ENCODE measurements around the gene JAKMIP2.

JAKMIP2 gene

DNA sequence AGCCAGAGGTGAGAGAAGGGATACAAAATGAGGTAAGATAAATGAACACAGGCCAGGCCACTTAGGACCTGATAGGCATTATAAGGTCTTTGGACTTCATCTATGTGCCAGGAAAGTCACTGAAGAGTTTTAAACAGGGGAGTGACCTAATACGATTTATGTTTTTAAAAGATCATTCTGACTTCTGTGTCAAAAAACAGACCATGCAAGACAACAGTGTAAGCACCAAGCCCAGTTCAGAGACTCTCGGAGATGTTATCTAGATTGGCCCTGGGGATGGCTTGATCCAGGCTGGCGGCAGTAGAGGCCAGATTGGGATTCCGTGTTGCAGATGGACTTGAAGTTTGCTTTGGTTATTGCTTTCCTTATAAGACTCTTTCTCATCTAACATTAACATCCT, 229.6 kb downstream of the JAKMIP2 start:
- no peak for TF ChIP-seq TAF1 (IDR thresholded peaks at IDR 0.05; ENCODE audit: low read depth, low read length)
- no peak for TF ChIP-seq PAX5 (IDR thresholded peaks at IDR 0.05; ENCODE audit: insufficient read depth, low read length, severe bottlenecking)
- no peak for TF ChIP-seq POLR2AphosphoS5 (IDR thresholded peaks at IDR 0.05; ENCODE audit: low read depth, low read length)
- FAIRE-seq = no peak

DNA sequence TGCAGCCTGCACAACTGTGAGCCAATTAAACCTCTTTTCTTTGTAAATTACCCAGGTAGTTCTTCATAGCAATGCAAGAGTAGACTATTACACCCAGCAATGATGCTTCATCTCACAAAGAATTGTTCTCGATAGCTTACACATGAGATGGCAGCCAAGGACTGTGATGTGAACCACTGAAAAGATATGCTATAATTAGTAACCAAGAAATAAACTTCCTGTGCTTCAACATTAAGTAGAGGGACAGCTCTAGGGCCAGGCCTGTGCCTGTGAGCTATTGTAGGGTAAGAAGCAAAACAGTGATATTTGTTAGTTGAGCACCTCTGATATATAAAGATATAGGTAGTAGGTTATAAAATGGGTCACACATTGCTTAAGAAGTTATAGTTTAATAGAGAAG, 230.9 kb downstream of the JAKMIP2 start:
- DNase-seq (ENCODE audit: insufficient read length, low spot score) (no peak), FAIRE-seq (no peak)
- TF ChIP-seq SPI1 (IDR thresholded peaks at IDR 0.05; ENCODE audit: low read depth, low read length) = no peak
- TF ChIP-seq POLR2A (IDR thresholded peaks at IDR 0.05; ENCODE audit: low read depth, low read length) = no peak
- TF ChIP-seq POU2F2 (IDR thresholded peaks at IDR 0.05; ENCODE audit: low read depth, low read length) = no peak
- TF ChIP-seq PAX5 (IDR thresholded peaks at IDR 0.05; ENCODE audit: insufficient read depth, low read length, severe bottlenecking) = no peak
- no peak for TF ChIP-seq POLR2AphosphoS5 (IDR thresholded peaks at IDR 0.05; ENCODE audit: low read depth, low read length)
- TF ChIP-seq TAF1 (IDR thresholded peaks at IDR 0.05; ENCODE audit: low read depth, low read length) = no peak

More for the DNA sequence above, 229.6 kb downstream of the JAKMIP2 start:
- no peak for DNase-seq (ENCODE audit: insufficient read length, low spot score)

DNA sequence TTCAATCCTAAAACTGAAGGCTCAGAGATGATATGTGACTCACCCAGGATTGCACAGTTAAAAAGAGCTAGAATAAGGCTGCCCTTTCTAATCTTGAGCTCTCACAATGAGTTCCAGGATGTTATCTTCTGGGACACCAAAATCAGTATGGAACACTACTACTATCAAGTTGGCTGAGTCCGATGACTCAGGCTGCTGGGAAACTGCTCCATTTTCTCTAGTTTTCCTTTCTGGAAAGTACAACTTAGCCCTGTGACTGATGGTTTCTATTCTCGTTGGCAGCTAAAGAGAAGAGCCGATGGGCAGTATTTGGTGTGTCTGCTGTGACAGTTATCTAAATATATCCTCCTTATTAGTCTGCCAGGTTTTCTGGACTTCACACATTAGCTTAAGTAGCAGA, 234.8 kb downstream of the JAKMIP2 start:
- TF ChIP-seq POU2F2 (IDR thresholded peaks at IDR 0.05; ENCODE audit: low read depth, low read length) (no peak), PAX5 (IDR thresholded peaks at IDR 0.05; ENCODE audit: insufficient read depth, low read length, severe bottlenecking) (no peak), SPI1 (IDR thresholded peaks at IDR 0.05; ENCODE audit: low read depth, low read length) (no peak), TAF1 (IDR thresholded peaks at IDR 0.05; ENCODE audit: low read depth, low read length) (no peak), POLR2AphosphoS5 (IDR thresholded peaks at IDR 0.05; ENCODE audit: low read depth, low read length) (no peak), POLR2A (IDR thresholded peaks at IDR 0.05; ENCODE audit: low read depth, low read length) (no peak)
- DNase-seq (ENCODE audit: insufficient read length, low spot score) (no peak), FAIRE-seq (no peak)

DNA sequence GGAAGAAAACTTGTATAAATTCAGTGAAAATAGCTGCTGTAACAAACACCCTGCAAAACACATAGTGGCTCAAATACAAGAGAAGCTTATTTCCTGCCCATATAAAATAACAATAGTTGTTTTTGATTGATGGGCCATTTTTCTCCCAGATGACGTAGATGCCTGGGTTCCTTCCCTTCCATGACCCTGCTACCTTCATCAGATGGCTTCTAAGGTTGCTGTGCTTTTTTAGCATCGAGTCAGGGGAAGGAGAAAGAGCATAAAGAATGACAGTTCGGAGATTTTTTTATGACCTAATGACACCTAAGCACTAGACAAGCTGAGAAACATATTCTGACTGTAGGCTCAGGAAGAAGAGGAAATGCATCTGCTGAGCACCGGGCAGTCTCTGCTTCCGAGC, 238.0 kb downstream of the JAKMIP2 start:
- no peak for FAIRE-seq
- TF ChIP-seq POLR2A (IDR thresholded peaks at IDR 0.05; ENCODE audit: low read depth, low read length) (no peak), POU2F2 (IDR thresholded peaks at IDR 0.05; ENCODE audit: low read depth, low read length) (no peak), POLR2AphosphoS5 (IDR thresholded peaks at IDR 0.05; ENCODE audit: low read depth, low read length) (no peak), TAF1 (IDR thresholded peaks at IDR 0.05; ENCODE audit: low read depth, low read length) (no peak), SPI1 (IDR thresholded peaks at IDR 0.05; ENCODE audit: low read depth, low read length) (no peak), PAX5 (IDR thresholded peaks at IDR 0.05; ENCODE audit: insufficient read depth, low read length, severe bottlenecking) (no peak)

DNA sequence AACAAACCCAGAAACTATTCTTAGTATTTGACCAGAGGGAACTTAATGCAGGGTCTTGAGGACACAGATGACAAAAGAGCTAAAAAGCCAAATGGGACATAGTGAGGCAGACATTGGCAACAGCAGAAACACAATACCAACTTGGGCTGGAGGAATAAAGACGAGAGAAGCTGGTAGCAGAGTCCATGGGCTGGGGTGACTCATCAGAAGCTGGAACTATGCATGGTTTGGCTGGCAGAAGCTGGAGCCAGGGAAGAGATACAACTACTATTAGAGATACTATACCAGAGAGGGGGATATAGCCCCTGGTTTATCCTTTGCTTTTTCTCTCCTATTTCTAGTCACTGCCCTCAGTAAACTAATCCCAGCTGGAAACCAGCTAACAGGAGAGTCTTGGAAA, 243.5 kb downstream of the JAKMIP2 start:
- TF ChIP-seq SPI1 (IDR thresholded peaks at IDR 0.05; ENCODE audit: low read depth, low read length) = no peak
- TF ChIP-seq POLR2A (IDR thresholded peaks at IDR 0.05; ENCODE audit: low read depth, low read length) = no peak
- DNase-seq (ENCODE audit: insufficient read length, low spot score) (no peak), FAIRE-seq (no peak)

More for the DNA sequence above, 238.0 kb downstream of the JAKMIP2 start:
- DNase-seq (ENCODE audit: insufficient read length, low spot score) = no peak

DNA sequence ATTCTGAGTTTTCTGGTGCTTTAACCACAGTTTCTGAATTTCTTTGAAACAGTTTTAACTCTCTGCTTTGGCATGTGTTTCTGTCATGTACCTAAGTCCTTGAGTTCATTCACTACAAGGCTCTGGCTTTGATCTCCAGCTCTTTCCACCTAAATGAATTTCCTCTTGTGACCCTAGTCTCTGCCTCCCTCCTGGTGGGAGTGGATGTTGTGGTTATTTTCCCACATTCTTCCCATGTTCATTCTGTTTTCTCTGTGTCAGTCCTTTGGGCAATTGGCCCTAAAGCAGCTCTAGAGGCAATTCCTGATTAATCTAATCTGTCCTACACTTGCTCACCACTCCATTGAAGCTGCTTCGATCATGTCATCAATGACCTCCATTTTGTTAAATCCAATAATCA, 244.3 kb downstream of the JAKMIP2 start:
- no peak for FAIRE-seq

More for the DNA sequence above, 244.3 kb downstream of the JAKMIP2 start:
- no peak for DNase-seq (ENCODE audit: insufficient read length, low spot score)
- TF ChIP-seq POU2F2 (IDR thresholded peaks at IDR 0.05; ENCODE audit: low read depth, low read length) = no peak
- no peak for TF ChIP-seq SPI1 (IDR thresholded peaks at IDR 0.05; ENCODE audit: low read depth, low read length)
- no peak for TF ChIP-seq POLR2A (IDR thresholded peaks at IDR 0.05; ENCODE audit: low read depth, low read length)
- no peak for TF ChIP-seq POLR2AphosphoS5 (IDR thresholded peaks at IDR 0.05; ENCODE audit: low read depth, low read length)
- TF ChIP-seq PAX5 (IDR thresholded peaks at IDR 0.05; ENCODE audit: insufficient read depth, low read length, severe bottlenecking) = no peak
- no peak for TF ChIP-seq TAF1 (IDR thresholded peaks at IDR 0.05; ENCODE audit: low read depth, low read length)

Data from GM12891 (cell line).